Activated CD4-positive, alpha-beta T cell treated with anti-CD3 and anti-CD28 coated beads for 24 hours (primary cell): ENCODE data around the gene IMP4.

Source experiments
- DNase-seq, 2 donors: peaks; one replicate each; pipeline ENCODE4 v3.0.0-alpha.2; 2020; ENCODE audit warnings: low read depth in 2 of 2

Gene IMP4

DNA sequence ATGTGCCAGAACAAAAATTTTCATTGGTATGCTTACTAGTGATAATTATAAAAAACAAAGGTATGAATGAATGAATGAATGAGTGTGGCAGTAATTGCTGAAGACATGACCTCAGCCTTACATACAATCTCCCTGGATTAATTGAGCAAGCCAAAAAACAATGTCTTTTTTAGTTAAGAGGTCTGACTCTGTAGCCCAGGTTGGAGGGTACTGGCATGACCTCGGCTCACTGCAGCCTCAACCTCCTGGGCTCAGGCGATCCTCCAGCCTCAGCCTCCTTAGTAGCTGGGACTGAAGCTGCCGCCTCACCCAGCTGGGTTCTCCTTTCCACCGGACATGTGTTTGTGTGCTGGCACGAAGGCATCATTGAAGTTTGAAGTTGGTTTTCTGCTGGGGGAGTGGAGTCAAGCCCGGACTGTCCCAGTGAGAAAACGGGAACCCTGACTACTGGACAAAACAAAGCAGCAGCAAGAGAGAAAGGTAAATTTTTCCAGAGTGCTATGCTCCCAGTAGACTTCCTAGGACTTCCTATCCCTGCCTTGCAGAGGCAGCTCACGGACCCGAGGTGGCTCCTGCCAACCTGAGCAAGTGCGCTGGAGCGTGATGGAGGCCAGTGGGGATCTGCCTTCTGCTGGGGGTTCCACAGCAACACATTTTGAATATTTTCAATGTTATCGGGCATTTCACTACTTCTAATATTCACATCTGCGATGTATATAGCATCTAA is 6.4 kb upstream of the IMP4 start:
- DNase-seq = no peak

- DNase-seq = peak in 1 of 2 donors; percentile 54
Observed at GRCh38 chr2:130336877-130337734, 5.6 kb upstream of the IMP4 start.

- no peak for DNase-seq
Observed at GRCh38 chr2:130337735-130338325, 4.9 kb upstream of the IMP4 start.

DNA sequence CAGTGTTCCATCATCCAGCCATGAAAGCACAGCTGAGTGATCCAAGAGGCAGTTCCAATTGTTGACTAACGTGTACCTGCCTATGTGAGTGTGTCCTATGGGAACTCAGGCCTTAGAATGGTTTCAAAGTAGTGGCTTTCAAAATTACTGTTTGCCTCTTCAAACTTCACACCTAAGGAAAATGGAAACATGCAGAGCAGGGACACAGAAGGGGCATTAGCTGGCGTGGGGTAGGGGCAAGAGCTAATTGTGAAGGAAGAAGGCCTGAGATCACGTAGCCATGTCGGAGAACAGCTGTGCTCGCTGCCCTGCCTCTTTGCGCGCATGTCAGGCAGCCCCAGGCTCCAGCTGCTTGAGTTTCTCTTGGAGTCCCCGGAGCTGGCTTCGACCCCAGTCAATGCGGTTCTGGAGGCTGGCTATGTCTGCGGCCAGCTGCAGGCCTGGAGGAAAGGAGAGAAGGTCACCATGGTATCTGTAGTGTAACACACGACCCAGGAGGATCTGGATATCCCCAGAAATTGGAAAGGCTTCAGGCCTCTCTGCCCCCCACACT is 3.8 kb upstream of the IMP4 start:
- no peak for DNase-seq

GRCh38 chr2:130339885-130340745 is 2.6 kb upstream of the IMP4 start:
- no peak for DNase-seq

DNA sequence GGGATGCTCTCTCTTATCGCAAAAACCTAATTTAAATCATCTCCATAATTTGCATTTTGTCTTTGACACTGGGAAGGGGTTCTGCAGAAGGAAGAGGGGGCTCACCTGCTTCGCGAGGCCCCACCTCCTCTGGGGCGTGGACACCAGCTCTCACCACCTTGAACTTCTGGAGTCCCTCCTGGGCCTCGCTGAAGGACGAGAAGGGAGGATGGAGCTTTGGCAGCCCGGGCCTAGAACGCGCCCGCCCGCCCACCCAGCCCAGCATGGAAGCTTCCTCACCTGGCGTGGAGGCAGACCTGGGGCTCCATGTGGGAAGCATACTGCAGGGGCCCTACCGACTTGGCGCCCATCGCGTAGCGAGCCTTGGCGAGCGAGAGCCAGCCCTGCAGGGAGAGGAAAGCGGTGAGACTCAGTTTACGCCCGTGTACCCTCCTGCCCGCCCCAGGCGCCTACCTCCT is 1.1 kb upstream of the IMP4 start:
- DNase-seq = no peak

DNA sequence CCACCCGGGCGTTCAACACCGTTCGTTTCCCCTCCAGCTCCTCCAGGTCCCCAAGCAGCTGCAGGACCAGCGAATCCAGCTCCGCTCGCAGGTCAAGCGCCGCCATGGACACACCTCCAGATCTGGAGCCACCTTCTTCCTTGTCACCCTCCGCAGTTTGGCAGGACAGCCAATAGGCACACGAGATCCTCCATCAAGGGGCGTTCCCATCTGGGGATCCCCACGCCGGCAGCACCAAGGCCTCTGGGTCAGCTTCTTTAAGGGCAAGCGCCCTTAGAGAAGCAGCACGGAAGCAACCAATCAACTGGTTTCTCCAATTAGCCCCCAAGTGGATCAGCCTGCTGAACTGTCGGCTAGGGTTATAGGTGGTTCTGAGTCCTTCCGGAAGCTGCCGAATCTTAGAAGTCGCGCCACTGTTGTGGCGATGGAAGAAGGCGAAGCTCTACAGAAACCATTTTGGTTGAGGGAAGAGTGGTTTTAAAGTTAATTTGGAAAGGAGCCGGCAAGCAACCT is 621 bp upstream of the IMP4 start:
- DNase-seq = peak; percentile 70 to 72

- no peak for DNase-seq
Observed at GRCh38 chr2:130344578-130344977, 1.9 kb downstream of the IMP4 start.

DNA sequence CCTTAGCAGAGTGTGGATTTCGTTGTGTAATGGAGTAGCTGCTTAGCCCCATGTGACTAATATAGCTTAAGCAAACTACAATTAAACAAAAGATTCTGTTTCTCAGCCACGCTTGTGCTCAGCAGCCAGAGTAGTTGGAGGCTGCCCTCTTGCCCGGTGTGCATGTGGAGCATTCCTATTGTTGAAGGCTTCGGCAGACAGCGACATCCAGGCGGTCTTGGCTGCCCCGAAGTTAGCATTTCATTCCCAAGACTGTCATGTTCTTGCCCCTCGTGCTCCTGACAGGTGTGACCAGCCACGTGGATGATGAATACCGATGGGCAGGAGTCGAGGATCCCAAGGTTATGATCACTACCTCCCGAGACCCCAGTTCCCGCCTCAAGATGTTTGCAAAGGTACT is 2.4 kb downstream of the IMP4 start:
- no peak for DNase-seq

DNA sequence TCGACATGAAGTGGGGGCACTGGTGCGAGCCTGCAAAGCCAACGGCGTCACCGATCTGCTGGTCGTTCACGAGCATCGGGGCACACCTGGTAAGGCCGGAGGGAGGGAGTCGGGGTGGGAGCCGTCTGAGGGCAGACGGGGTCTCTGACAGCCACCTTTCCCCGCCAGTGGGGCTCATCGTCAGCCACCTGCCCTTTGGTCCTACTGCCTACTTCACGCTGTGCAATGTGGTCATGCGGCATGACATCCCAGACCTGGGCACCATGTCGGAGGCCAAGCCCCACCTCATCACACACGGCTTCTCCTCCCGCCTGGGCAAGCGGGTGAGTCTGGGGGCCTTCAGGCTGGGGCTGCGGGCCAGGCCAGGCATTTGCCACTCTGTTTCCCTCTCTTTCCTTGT is 2.9 kb downstream of the IMP4 start:
- DNase-seq = no peak

GRCh38 chr2:130346041-130346740 is 3.5 kb downstream of the IMP4 start:
- no peak for DNase-seq

DNA sequence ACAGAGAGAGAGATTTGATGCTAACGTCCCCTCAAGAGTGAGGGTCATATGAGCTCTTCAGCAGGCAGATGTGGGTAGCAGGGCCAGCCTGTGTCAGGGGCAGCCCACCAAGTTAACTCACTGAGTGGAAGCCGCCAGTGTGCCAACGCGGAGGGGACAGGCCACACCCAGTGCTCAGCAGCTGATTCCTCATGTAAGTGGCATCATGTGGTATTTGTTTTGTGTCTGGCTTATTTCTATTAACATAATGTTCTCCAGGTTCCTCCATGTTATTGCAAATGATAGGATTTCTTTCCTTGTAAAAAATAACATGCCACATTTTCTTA is 4.0 kb downstream of the IMP4 start:
- no peak for DNase-seq

- no peak for DNase-seq
Observed at GRCh38 chr2:130347220-130347925, 4.7 kb downstream of the IMP4 start.

DNA sequence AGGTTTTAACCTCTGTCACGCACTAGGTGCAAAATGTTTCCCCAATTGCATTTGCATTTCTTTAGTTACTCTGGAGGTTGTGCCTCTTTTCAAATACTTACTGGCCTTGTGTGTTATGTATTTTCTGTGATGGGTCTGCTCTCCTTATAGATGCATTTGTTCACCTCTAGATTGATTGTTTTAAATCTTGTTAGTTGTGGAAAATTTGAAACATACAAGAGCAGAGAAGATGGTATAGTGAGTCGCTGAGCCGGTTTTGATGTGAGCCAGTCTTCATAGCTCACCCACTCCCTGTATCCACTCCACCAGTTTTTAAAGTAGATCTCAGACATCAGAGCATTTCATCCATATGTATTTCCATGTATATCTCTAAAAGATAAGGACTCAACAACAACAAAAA is 6.5 kb downstream of the IMP4 start:
- no peak for DNase-seq

- no peak for DNase-seq
Observed at GRCh38 chr2:130351711-130352110, 9.0 kb downstream of the IMP4 start.

GRCh38 chr2:130352237-130352636 is 9.5 kb downstream of the IMP4 start:
- no peak for DNase-seq

GRCh38 chr2:130353291-130354138 is 10.8 kb downstream of the IMP4 start:
- DNase-seq = no peak

DNA sequence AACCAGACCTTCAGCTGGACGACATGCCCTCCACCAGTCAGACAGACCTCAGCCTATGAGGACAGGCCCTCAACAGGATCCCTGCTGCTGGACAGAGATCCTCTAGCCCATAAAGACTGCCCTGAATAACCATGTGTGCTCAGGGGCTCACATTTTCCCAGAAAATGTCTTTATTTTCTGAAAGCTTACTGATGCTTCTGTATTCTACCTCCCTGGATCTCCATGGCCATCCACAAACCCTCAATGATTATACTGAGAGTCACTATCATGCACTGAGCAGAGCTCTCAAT is 11.4 kb downstream of the IMP4 start:
- DNase-seq = no peak

DNA sequence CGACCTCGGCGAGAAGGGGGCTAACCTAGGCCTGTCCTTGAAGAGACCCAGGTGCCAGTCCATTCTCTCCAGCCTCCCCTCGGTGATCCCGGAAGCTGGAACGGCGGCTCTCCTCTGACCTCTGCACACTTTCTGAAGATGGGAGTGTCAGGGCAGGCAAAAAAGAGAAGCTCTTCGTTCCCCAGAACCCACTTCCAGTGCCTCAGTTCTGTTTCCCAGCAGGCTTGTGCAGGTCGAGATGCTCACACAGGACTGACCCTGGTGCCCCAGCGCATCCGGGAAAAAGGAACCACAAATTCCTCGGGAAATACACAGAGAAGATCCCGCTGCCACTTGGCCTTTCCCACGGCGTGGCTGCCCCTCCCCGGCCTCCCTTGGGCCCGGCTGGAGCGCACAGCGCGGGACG is 12.5 kb downstream of the IMP4 start:
- no peak for DNase-seq
